Testis (tissue), 3 donors: ENCODE data around the gene CAMK2G. TPM values are rescaled to one million over a fixed set of nuclear protein-coding genes. Genes with fewer than 3 reads are reported as not detected.
"Not testable (repeated sequence)": the region's sequence is repeated elsewhere in the genome, so short reads cannot be mapped to it uniquely, and the experiment has no call there.

Source experiments
- DNase-seq: peaks from one replicate; pipeline ENCODE4 v3.0.0-alpha.2; 2019
- H3K27ac ChIP-seq, 2 donors: fragments of 200-600 bp; sonication (generic); one replicate each; pipeline ENCODE4 v1.5.1; 2019
- H3K27me3 ChIP-seq: fragments of 200-600 bp; sonication (generic); one replicate; pipeline ENCODE4 v1.5.1; 2019
- H3K36me3 ChIP-seq: fragments of 200-600 bp; sonication (generic); one replicate; pipeline ENCODE4 v1.5.1; 2017; ENCODE audit warnings: low read depth; ENCODE audit errors: missing control alignments
- H3K4me1 ChIP-seq: fragments of 200-600 bp; sonication (generic); one replicate; pipeline ENCODE4 v1.5.1; 2019
- H3K4me3 ChIP-seq, 2 donors: fragments of 200-600 bp; sonication (generic); one replicate each; pipeline ENCODE4 v1.5.1; 2017 to 2019
- H3K9me3 ChIP-seq: fragments of 200-600 bp; sonication (generic); one replicate; pipeline ENCODE4 v1.5.1; 2017
- POLR2A ChIP-seq: fragments of 450-650 bp; IDR thresholded peaks from one replicate; pipeline ENCODE4 v1.6.1; 2017; ENCODE audit warnings: antibody characterized with exemption, mild to moderate bottlenecking, moderate library complexity
- WGBS, 2 donors: methylation state at CpG; one replicate each; pipeline ENCODE4 v1.1.5; 2018; 5-methylcytosine and 5-hydroxymethylcytosine counted together
- intact Hi-C: fragments of 100-400 bp; cut with DNase I; formaldehyde crosslinking; loops from one replicate; pipeline ENCODE4 v1.15.1; 2023; ENCODE audit warnings: low total_unique reads
- polyA plus RNA-seq: library from polyadenylated mRNA; stranded (reverse); fragments of 350-450 nt; fragmentation: Illumina TruSeq; extraction: RNeasy Lipid Tissue Mini Kit (QIAGEN cat#74804); gene quantifications from one replicate; pipeline ENCODE4 v1.2.3, GENCODE V29; 2014; ENCODE audit warnings: low read depth, low replicate concordance; ENCODE audit not compliant: insufficient read depth
- total RNA-seq, 2 donors: library from RNA; depleted of rRNA; stranded (reverse); fragments of >200 nt; gene quantifications; one replicate each; pipeline ENCODE4 v1.2.3, GENCODE V29; 2016
- TF ChIP-seq, protein P1 (sequence below), 3 experiments: fragments of 450-650 bp in 2 of 3; fragments of 200-600 bp in 1 of 3; sonication (generic) in 1 of 3; IDR thresholded peaks; one replicate each; pipeline ENCODE4 v1.5.1; 2016 to 2019; ENCODE audit warnings: antibody characterized with exemption in 3 of 3, mild to moderate bottlenecking in 2 of 3, moderate library complexity in 1 of 3

The CAMK2G gene
- total and polyA plus RNA-seq, 3 donors from 2014 or later: 16.5 to 29.7 (median 25.4) TPM

DNA sequence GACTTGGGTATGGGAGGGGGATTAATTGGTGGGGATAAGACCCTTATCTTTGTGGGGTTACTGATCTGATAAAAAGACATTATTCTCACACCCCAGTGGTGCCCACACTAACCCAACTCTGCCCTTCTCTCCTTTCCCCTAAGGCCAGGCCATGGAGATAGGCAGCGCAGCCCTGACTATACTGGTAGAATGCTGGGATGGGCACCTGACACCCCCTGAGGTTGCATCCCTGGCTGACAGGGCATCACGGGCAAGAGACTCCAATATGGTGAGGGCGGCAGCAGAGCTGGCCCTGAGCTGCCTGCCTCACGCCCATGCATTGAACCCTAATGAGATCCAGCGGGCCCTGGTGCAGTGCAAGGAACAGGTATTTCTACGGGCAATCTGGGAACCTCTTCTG, 76.3 kb downstream of the CAMK2G start:
- Histone ChIP-seq H3K27ac (no peak overlapping the region), H3K27me3 (no peaks in the 10 kb centered on the region), H3K36me3 (no peaks in the 10 kb centered on the region), H3K4me3 (no peak overlapping the region), H3K4me1 (no peaks in the 10 kb centered on the region), H3K9me3 (no peaks in the 10 kb centered on the region)
- no peak for TF ChIP-seq POLR2A
- TF ChIP-seq, protein P1, sequence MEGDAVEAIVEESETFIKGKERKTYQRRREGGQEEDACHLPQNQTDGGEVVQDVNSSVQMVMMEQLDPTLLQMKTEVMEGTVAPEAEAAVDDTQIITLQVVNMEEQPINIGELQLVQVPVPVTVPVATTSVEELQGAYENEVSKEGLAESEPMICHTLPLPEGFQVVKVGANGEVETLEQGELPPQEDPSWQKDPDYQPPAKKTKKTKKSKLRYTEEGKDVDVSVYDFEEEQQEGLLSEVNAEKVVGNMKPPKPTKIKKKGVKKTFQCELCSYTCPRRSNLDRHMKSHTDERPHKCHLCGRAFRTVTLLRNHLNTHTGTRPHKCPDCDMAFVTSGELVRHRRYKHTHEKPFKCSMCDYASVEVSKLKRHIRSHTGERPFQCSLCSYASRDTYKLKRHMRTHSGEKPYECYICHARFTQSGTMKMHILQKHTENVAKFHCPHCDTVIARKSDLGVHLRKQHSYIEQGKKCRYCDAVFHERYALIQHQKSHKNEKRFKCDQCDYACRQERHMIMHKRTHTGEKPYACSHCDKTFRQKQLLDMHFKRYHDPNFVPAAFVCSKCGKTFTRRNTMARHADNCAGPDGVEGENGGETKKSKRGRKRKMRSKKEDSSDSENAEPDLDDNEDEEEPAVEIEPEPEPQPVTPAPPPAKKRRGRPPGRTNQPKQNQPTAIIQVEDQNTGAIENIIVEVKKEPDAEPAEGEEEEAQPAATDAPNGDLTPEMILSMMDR (IDR thresholded peaks at IDR 0.05): no peak
- no peak for DNase-seq
- 88% methylated on average over 4 to 6 of the region's 6 CpGs for WGBS, 2 donors
- intact Hi-C loops: no loop called here

DNA sequence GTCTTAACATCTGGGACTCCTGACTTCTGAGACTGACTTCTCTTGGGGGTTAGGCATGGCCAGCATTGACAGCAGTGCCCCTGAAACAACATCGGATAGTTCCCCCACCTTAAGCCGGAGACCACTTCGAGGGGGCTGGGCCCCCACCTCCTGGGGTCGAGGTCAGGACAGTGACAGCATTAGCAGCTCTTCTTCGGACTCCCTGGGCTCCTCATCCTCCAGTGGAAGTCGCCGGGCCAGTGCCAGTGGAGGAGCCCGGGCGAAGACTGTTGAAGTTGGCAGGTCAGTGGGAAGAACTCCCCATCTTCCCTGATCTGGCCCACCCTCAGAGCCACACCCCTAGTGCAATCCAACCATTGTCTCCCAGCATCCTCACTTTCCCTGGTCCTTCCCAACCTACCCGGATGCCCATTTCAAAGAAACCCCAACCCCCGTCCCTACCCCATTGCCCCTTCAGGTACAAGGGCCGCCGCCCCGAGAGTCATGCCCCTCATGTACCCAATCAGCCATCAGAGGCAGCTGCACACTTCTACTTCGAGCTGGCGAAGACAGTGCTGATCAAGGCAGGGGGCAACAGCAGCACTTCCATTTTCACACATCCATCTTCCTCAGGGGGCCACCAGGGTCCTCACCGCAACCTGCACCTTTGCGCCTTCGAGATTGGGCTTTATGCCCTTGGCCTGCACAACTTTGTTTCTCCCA, 76.9 kb downstream of the CAMK2G start:
- WGBS, 2 donors: 89 to 93% methylated on average over 19 of the region's 19 CpGs
- H3K27me3 ChIP-seq: no peaks in the 10 kb centered on the region
- TF ChIP-seq, protein P1 (IDR thresholded peaks at IDR 0.05): no peak
- TF ChIP-seq POLR2A: no peak
- H3K4me1 ChIP-seq: no peaks in the 10 kb centered on the region
- no peak overlapping the region for H3K27ac ChIP-seq
- no peak overlapping the region for H3K4me3 ChIP-seq
- no peaks in the 10 kb centered on the region for H3K9me3 ChIP-seq
- no peaks in the 10 kb centered on the region for H3K36me3 ChIP-seq
- intact Hi-C loops: no loop called here
- DNase-seq: no peak

DNA sequence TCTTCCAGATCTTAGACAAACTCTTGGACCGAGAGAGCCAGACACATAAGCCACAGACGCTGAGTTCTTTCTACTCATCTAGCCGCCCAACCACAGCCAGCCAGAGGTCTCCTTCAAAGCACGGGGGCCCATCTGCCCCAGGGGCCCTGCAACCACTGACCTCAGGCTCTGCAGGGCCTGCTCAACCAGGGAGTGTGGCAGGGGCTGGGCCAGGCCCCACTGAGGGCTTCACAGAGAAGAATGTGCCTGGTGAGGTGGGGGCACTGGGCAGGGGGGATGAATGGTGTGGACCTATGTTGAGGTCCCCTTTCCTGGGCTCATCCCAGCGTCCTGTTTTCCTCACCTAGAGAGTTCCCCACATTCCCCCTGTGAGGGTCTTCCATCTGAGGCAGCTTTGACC, 77.6 kb downstream of the CAMK2G start:
- Histone ChIP-seq H3K4me3 (no peak overlapping the region), H3K27ac (no peak overlapping the region), H3K4me1 (no peaks in the 10 kb centered on the region), H3K27me3 (no peaks in the 10 kb centered on the region), H3K9me3 (no peaks in the 10 kb centered on the region), H3K36me3 (no peaks in the 10 kb centered on the region)
- WGBS, 2 donors: 73 to 78% methylated on average over 3 to 5 of the region's 5 CpGs
- DNase-seq: no peak
- TF ChIP-seq POLR2A: no peak
- TF ChIP-seq, protein P1 (IDR thresholded peaks at IDR 0.05): no peak
- intact Hi-C loops: no loop called here

DNA sequence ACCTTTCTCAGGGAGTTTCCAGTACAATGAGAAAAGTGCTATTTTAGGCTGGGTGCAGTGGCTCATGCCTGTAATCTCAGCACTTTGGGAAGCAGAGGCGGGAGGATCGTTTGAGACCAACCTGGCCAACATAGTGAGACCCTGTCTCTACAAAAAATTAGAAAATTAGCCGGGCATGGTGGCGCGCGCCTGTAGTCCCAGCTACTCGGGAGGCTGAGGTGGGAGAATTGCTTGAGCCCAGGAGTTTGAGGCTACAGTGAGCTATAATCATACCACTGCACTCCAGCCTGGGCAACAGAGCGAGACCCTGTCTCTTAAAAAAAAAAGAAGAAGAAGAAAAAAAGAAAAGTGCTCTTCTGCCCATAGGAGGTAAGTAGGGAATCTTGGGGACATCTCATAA, 78.3 kb downstream of the CAMK2G start:
- H3K9me3 ChIP-seq, H3K36me3 ChIP-seq, H3K4me1 ChIP-seq, H3K27me3 ChIP-seq, DNase-seq, H3K27ac ChIP-seq, H3K4me3 ChIP-seq, intact Hi-C loops: not testable (repeated sequence)
- WGBS, 2 donors: 95 to 97% methylated on average over 8 of the region's 8 CpGs

DNA sequence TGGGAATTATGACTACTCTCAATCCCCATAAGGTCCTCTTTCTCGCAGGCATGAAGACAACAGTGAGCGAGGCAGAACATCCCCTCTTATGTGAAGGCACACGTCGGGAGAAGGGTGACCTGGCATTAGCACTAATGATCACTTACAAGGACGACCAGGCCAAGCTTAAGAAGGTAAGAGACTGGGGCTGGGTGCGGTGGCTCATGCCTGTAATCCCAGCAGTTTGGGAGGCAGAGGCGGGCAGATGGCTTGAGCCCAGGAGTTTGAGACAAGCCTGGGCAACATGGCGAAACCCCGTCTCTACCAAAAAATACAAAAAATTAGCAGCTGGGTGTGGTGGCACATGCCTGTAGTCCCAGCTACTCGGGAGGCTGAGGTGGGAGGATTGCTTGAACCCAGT, 78.9 kb downstream of the CAMK2G start:
- DNase-seq, H3K27ac ChIP-seq, H3K9me3 ChIP-seq, intact Hi-C loops, H3K27me3 ChIP-seq, H3K4me3 ChIP-seq, H3K36me3 ChIP-seq, H3K4me1 ChIP-seq: not testable (repeated sequence)
- 94 to 96% methylated on average over 10 of the region's 10 CpGs for WGBS, 2 donors

DNA sequence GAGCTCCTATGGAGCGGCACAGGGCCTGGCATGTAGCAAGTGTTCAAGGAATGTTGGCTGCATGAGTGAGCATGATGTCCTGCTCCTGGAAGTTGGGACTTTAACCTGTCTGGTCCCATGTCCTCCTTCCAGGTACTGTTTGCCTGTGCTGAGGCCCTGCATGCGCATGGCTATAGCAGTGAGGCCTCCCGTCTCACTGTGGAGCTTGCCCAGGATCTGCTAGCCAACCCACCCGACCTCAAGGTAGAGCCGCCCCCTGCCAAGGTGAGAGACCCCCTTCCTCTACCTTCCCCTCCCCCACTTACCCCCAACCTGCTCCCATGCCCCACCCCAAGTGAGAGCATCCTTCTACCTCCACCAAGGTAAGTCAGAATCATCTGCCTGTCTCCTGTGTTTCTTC, 80.9 kb downstream of the CAMK2G start:
- intact Hi-C loops: no loop called here
- WGBS, 2 donors: 85 to 92% methylated on average over 5 of the region's 5 CpGs
- no peaks in the 10 kb centered on the region for H3K4me1 ChIP-seq
- no peak overlapping the region for H3K27ac ChIP-seq
- no peaks in the 10 kb centered on the region for H3K36me3 ChIP-seq
- H3K9me3 ChIP-seq: no peaks in the 10 kb centered on the region
- TF ChIP-seq POLR2A: no peak
- TF ChIP-seq, protein P1 (IDR thresholded peaks at IDR 0.05): no peak
- no peak for DNase-seq
- H3K4me3 ChIP-seq: no peak overlapping the region
- H3K27me3 ChIP-seq: no peaks in the 10 kb centered on the region
